Osteocyte (in vitro differentiated cells): ENCODE results near the gene TNFRSF8. TPM values are rescaled to one million over a fixed set of nuclear protein-coding genes. Genes with fewer than 3 reads are reported as not detected.

Source experiments
- DNase-seq: peaks from one replicate; pipeline ENCODE4 v3.0.0; 2021; ENCODE audit warnings: mixed read lengths; ENCODE audit not compliant: unreplicated experiment; ENCODE audit errors: extremely low spot score
- H3K27ac Mint-ChIP-seq: one replicate; pipeline ENCODE4 v1.8.0; 2021; ENCODE audit warnings: mild to moderate bottlenecking, mixed read lengths; ENCODE audit not compliant: unreplicated experiment
- H3K27me3 Mint-ChIP-seq: one replicate; pipeline ENCODE4 v1.8.0; 2021; ENCODE audit warnings: mixed read lengths; ENCODE audit not compliant: unreplicated experiment
- H3K36me3 Mint-ChIP-seq: one replicate; pipeline ENCODE4 v1.8.0; 2021; ENCODE audit warnings: mixed read lengths; ENCODE audit not compliant: unreplicated experiment
- H3K4me1 Mint-ChIP-seq: one replicate; pipeline ENCODE4 v1.8.0; 2021; ENCODE audit warnings: mixed read lengths; ENCODE audit not compliant: unreplicated experiment
- H3K4me3 Mint-ChIP-seq: one replicate; pipeline ENCODE4 v1.8.0; 2021; ENCODE audit warnings: mild to moderate bottlenecking, moderate library complexity, mixed read lengths; ENCODE audit not compliant: unreplicated experiment
- H3K9me3 Mint-ChIP-seq: one replicate; pipeline ENCODE4 v1.8.0; 2021; ENCODE audit warnings: mixed read lengths; ENCODE audit not compliant: unreplicated experiment
- total RNA-seq: library from RNA; stranded (reverse); gene quantifications from 2 replicates; pipeline ENCODE4 v1.2.1, GENCODE V29; 2021
- TF ChIP-seq, protein P1 (sequence below): fragments of 200-600 bp; sonication (generic); IDR thresholded peaks from 2 replicates; pipeline ENCODE4 v1.5.0; 2021; ENCODE audit warnings: antibody characterized with exemption, mild to moderate bottlenecking, moderate library complexity

TNFRSF8 gene
- total RNA-seq, 1 donor from 2014 or later = not detected

DNA sequence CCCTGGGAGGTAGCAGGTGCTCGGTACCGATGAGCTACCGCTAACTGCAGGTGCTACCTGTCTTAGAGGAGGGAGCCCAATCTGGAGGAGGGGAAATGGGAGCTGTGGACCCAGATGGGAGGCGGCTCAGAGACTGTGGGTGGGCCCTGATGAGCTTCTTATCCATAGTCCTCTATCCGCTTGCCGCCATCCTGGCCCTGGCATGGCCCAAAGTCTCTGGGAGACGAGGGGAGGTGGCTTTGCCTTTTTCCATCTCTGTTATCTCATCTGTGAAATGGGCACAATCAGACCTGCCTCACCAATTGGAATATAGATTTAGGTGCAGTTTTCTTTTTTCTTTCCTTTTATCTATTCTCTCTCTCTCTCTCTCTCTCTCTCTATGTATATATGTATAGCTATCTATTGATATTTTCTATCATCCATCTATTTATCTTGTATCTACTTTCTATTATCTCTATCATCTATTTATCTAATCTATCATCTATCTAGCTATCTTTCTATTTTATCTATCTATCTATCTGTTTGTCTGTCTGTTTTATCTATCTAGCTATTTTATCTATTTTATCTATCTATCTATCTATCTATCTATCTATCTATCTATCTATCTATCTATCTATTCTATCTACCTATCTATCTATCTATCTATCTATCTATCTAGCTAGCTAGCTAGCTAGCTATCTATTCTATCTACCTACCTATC lies 120.1 kb downstream of the TNFRSF8 start:
- no peaks in the 10 kb centered on the region for H3K36me3 Mint-ChIP-seq
- no peaks in the 10 kb centered on the region for H3K27me3 Mint-ChIP-seq
- no peak overlapping the region for H3K27ac Mint-ChIP-seq
- no peaks in the 10 kb centered on the region for H3K9me3 Mint-ChIP-seq
- no peak overlapping the region for H3K4me3 Mint-ChIP-seq
- DNase-seq = no peak
- TF ChIP-seq, protein P1, sequence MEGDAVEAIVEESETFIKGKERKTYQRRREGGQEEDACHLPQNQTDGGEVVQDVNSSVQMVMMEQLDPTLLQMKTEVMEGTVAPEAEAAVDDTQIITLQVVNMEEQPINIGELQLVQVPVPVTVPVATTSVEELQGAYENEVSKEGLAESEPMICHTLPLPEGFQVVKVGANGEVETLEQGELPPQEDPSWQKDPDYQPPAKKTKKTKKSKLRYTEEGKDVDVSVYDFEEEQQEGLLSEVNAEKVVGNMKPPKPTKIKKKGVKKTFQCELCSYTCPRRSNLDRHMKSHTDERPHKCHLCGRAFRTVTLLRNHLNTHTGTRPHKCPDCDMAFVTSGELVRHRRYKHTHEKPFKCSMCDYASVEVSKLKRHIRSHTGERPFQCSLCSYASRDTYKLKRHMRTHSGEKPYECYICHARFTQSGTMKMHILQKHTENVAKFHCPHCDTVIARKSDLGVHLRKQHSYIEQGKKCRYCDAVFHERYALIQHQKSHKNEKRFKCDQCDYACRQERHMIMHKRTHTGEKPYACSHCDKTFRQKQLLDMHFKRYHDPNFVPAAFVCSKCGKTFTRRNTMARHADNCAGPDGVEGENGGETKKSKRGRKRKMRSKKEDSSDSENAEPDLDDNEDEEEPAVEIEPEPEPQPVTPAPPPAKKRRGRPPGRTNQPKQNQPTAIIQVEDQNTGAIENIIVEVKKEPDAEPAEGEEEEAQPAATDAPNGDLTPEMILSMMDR = no peak
- peaks cover 63% of the 10 kb centered on the region for H3K4me1 Mint-ChIP-seq

GRCh38 chr1:12184008-12184681 lies 121.0 kb downstream of the TNFRSF8 start:
- TF ChIP-seq, protein P1 = peak; percentile 48
- Mint-ChIP-seq H3K9me3 (no peaks in the 10 kb centered on the region), H3K4me1 (peaks cover 63% of the 10 kb centered on the region), H3K36me3 (no peaks in the 10 kb centered on the region), H3K4me3 (no peak overlapping the region), H3K27me3 (no peaks in the 10 kb centered on the region), H3K27ac (peak overlapping the region; percentile 95)
- DNase-seq = peak; percentile 90

DNA sequence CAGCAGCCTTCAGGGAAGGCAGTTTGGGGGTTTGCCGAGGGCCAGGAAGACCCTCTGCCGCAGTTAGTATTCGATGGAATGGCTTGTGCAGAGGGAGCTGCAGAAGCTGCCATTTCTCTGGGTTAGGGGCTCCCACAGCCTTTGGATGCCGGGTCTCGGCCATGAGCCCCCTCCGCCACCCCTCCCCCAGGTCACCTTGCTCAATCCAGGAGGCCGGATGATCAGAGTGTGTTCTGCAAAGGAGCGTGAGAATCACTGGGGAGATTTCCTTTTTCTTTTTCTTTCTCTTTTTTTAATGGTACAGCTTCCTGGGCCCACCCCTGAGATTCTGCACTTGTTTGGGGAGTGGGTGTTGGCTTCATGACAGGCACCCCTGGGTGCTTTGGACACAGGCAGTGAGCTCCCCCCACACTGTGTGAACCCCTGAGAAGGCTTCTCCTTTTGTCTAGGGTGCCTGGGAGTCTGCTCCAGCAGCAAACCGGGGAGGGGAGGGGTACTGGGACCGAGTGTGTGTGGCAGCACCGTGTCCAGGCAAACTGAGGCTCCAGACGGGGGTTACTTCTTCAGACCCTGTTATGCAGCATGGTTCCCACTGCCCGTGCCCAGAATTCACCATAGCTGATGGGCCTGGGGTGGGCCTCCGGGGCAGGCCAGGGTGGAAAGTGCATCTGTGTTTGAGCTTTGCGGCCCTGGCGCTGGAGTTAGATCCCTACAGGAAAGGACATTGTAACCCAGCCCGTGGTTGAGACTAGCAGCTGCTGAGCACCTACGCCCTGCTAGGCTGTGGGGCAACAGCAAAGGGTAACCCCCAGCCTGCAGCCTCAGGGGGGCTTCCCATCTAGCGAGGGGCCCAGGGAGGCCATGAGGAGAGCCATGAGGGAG lies 122.2 kb downstream of the TNFRSF8 start:
- TF ChIP-seq, protein P1 = no peak
- Mint-ChIP-seq H3K27me3 (no peaks in the 10 kb centered on the region), H3K27ac (peak overlapping the region; percentile 95), H3K9me3 (no peaks in the 10 kb centered on the region), H3K36me3 (no peaks in the 10 kb centered on the region), H3K4me3 (peak overlapping the region; percentile 26), H3K4me1 (peaks cover 63% of the 10 kb centered on the region)
- DNase-seq = no peak

DNA sequence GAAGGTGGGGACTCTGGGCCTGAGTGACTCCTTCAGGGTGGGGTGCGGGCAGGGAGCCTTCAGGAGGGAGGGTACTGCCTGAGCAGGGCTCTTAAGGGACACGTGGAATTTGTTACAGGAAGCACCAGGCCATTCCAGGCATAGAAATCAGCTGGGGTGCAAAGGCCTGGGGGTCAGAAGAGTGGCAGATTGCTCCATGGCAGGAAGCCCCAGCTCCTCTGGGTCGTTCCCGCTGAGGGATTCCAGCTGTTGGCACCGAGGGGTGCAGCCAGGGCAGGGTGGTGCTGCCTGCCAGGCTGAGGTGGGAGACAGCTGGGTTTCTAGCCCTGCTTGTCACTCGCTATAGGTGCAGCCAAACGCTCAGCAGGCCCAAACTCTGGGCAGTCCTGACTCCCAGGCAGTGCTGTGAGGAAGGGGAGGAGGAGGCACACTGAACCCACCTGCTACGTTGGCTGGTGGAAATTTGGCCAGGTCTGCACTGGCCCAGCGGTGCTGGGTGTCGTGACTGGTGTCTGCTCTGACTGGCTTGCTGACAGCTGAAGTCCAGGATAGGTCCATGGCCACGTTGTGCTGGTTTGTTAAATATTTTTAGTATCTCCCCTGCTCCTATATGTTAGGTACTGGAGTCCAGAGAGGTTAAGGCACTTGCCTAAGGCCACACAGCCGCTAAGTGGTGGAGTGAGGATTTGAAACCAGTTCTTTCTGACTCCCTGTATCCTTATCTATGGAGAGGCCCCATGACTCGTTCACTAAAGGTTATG lies 123.0 kb downstream of the TNFRSF8 start:
- Mint-ChIP-seq H3K4me3 (no peak overlapping the region), H3K27me3 (peaks cover 3% of the 10 kb centered on the region), H3K36me3 (no peaks in the 10 kb centered on the region), H3K9me3 (no peaks in the 10 kb centered on the region), H3K4me1 (peaks cover 60% of the 10 kb centered on the region), H3K27ac (peak overlapping the region; percentile 95)
- DNase-seq = no peak
- TF ChIP-seq, protein P1 = no peak
